A549 (cell line): Measurements from ENCODE around the gene FAT4. TPM values are rescaled to one million over a fixed set of nuclear protein-coding genes. Genes with fewer than 3 reads are reported as not detected.

Experiments used
- ATAC-seq, 2 experiments: fragments of 200-7000 bp in 1 of 2; fragments of >200 bp in 1 of 2; cut with Nextera tagmentation in 1 of 2; cut with Tn5 transposase in 1 of 2; 3 replicates each; pipeline versions ENCODE4 v1.8.0 to v1.9.1; 2018 to 2020; ENCODE audit warnings: mild to moderate bottlenecking in 1 of 2, moderate library complexity in 1 of 2
- CTCF ChIA-PET: fragments of 300-600 bp; sonication (Branson Sonifier 250); formaldehyde crosslinking; extraction: SDS; loops from one replicate; lab custom pipeline; 2021; ENCODE audit warnings: antibody characterized with exemption, inconsistent platforms; lab: Yijun Ruan, JAX
- POLR2A ChIA-PET: fragments of 350-600 bp; formaldehyde crosslinking; extraction: SDS; loops from one replicate; lab custom pipeline; 2021; ENCODE audit warnings: antibody characterized with exemption, inconsistent platforms; lab: Yijun Ruan, JAX
- DNase-seq, 2 experiments: peaks; one replicate each; pipeline versions ENCODE4 v3.0.0 to v3.0.0-alpha.2; 2011 to 2016; ENCODE audit warnings: low read depth in 1 of 2, low spot score in 1 of 2
- FAIRE-seq: peaks from 2 replicates; lab custom pipeline; 2011; peaks lifted over from hg19 to GRCh38; lab: Jason Lieb, UNC
- H3K27ac ChIP-seq, 2 experiments: fragments of >200 bp; sonication (Bioruptor Twin); formaldehyde crosslinking; 3 replicates each; pipeline ENCODE4 v1.5.1; 2016 to 2017
- H3K4me1 ChIP-seq: fragments of >200 bp; sonication (Bioruptor Twin); formaldehyde crosslinking; 3 replicates; pipeline ENCODE4 v1.6.1; 2016
- H3K4me2 ChIP-seq: fragments of >200 bp; sonication (Bioruptor Twin); formaldehyde crosslinking; 3 replicates; pipeline ENCODE4 v1.6.1; 2016
- H3K4me3 ChIP-seq: fragments of >200 bp; sonication (Bioruptor Twin); formaldehyde crosslinking; 3 replicates; pipeline ENCODE4 v1.5.1; 2016
- H3K9me3 ChIP-seq: fragments of >200 bp; sonication (Bioruptor Twin); formaldehyde crosslinking; 3 replicates; pipeline ENCODE4 v1.6.1; 2016
- BHLHE40 ChIP-seq: IDR thresholded peaks from 2 replicates; pipeline ENCODE4 v1.6.1; 2012; ENCODE audit warnings: low read depth, low read length, inconsistent platforms
- CBX8 ChIP-seq: fragments of 200-600 bp; sonication (generic); IDR thresholded peaks from 2 replicates; pipeline ENCODE4 v1.6.1; 2016
- HOXB13 ChIP-seq: fragments of 250-450 bp; sonication (Bioruptor Pico); IDR thresholded peaks from 2 replicates; pipeline ENCODE4 v1.5.0; 2020; ENCODE audit warnings: low read depth, mild to moderate bottlenecking, moderate library complexity
- KDM5A ChIP-seq: fragments of 200-600 bp; sonication (generic); IDR thresholded peaks from 2 replicates; pipeline ENCODE4 v1.6.1; 2016; ENCODE audit warnings: antibody characterized with exemption, mild to moderate bottlenecking
- MAFK ChIP-seq: fragments of 450-650 bp; IDR thresholded peaks from 2 replicates; pipeline ENCODE4 v1.6.1; 2014; ENCODE audit not compliant: partially characterized antibody
- NPAS2 ChIP-seq: fragments of 250-450 bp; sonication (Bioruptor Pico); IDR thresholded peaks from 2 replicates; pipeline ENCODE4 v1.8.0; 2022; ENCODE audit warnings: mild to moderate bottlenecking, moderate library complexity, borderline replicate concordance
- NR3C1 ChIP-seq: fragments of >200 bp; sonication (Bioruptor Twin); formaldehyde crosslinking; IDR thresholded peaks from 3 replicates; pipeline ENCODE4 v1.6.1; 2017
- POLR2AphosphoS2 ChIP-seq: conservative IDR thresholded peaks from 2 replicates; pipeline ENCODE4 v1.6.1; 2012; ENCODE audit warnings: low read length, improper control_type of control experiment, inconsistent platforms
- RAD21 ChIP-seq, 2 experiments: fragments of >200 bp in 1 of 2; sonication (Bioruptor Twin) in 1 of 2; formaldehyde crosslinking in 1 of 2; IDR thresholded peaks in 1 of 2; conservative IDR thresholded peaks in 1 of 2; 2 replicates in 1 of 2; 3 replicates in 1 of 2; pipeline ENCODE4 v1.6.1; 2012 to 2018; ENCODE audit warnings: inconsistent platforms in 1 of 2
- RARB ChIP-seq: fragments of 250-450 bp; sonication (Bioruptor Pico); IDR thresholded peaks from 2 replicates; pipeline ENCODE4 v1.8.0; 2021; ENCODE audit warnings: mild to moderate bottlenecking, moderate library complexity
- RCOR1 ChIP-seq: fragments of 150-350 bp; IDR thresholded peaks from 2 replicates; pipeline ENCODE4 v1.6.1; 2014; ENCODE audit warnings: antibody characterized with exemption, low read length, low read depth
- SMC3 ChIP-seq: fragments of >200 bp; sonication (Bioruptor Twin); formaldehyde crosslinking; IDR thresholded peaks from 3 replicates; pipeline ENCODE4 v1.6.1; 2018; ENCODE audit warnings: inconsistent platforms
- TP53 ChIP-seq: fragments of 250-450 bp; sonication (Bioruptor Pico); IDR thresholded peaks from 2 replicates; pipeline ENCODE4 v1.5.0; 2021; ENCODE audit warnings: mild to moderate bottlenecking, moderate library complexity
- ZFP36 ChIP-seq: fragments of 450-650 bp; IDR thresholded peaks from 2 replicates; pipeline ENCODE4 v1.6.1; 2014; ENCODE audit warnings: borderline replicate concordance; ENCODE audit not compliant: partially characterized antibody
- WGBS: methylation state at CpG from one replicate; pipeline ENCODE4 v1.1.6; 2017; ENCODE audit errors: missing lambda C conversion rate; 5-methylcytosine and 5-hydroxymethylcytosine counted together
- polyA plus RNA-seq, 4 experiments: library from polyadenylated mRNA; depleted of rRNA in 3 of 4; stranded (reverse); fragments of >200 nt; fragmentation: RNase III in 1 of 4; extraction: RNeasy Plus Mini Kit Qiagen cat#74134 plus additional on column Dnase treatment in 1 of 4; gene quantifications; 2 replicates in 3 of 4; 3 replicates in 1 of 4; pipeline ENCODE4 v1.2.3, GENCODE V29; 2011 to 2017
- TF ChIP-seq, protein P1 (sequence below): fragments of >200 bp; sonication (Bioruptor Twin); formaldehyde crosslinking; IDR thresholded peaks from 2 replicates; pipeline ENCODE4 v1.6.1; 2016
- TF ChIP-seq, protein P2 (sequence below): fragments of >200 bp; sonication (Bioruptor Twin); formaldehyde crosslinking; IDR thresholded peaks from 3 replicates; pipeline ENCODE4 v1.5.1; 2016
- TF ChIP-seq, protein P3 (sequence below): IDR thresholded peaks from 2 replicates; pipeline ENCODE4 v1.6.1; 2012
- TF ChIP-seq, protein P4 (sequence below): IDR thresholded peaks from 2 replicates; pipeline ENCODE4 v1.6.1; 2012
- TF ChIP-seq, protein P5 (sequence below): IDR thresholded peaks from 2 replicates; pipeline ENCODE4 v1.6.1; 2012; ENCODE audit warnings: low read depth, borderline replicate concordance
- TF ChIP-seq, protein P6 (sequence below): fragments of 450-650 bp; IDR thresholded peaks from 2 replicates; pipeline ENCODE4 v1.6.1; 2014; ENCODE audit warnings: antibody characterized with exemption

FAT4 gene
- polyA plus RNA-seq, 2 of the 4 experiments (the other 2 are of a cell fraction), result 0.32 to 1.1 TPM

DNA sequence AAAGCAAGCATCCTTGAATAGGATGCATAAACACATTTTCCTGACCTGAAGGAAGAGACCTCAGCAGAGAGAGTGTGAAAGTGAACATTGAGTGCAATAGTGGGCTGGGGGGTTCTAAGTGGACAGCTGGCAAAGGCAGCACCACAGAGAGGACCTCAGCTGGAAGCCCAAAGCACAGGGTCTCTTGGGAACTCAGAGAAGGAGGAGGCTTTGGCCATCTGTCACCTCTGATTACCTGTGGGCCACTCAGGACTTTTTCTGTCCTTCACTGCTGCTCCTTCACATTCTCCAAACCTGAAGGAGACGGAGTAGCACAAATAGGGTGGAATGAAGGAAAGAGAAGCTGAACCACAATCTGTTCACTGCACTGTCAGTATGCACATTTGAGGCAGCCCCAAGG lies 37.9 kb upstream of the FAT4 start (continued):
- TF ChIP-seq RAD21 (conservative IDR thresholded peaks at IDR 0.05 in 1 of 2, IDR thresholded peaks at IDR 0.05 in 1 of 2), result no peak
- TF ChIP-seq SMC3, result no peak

DNA sequence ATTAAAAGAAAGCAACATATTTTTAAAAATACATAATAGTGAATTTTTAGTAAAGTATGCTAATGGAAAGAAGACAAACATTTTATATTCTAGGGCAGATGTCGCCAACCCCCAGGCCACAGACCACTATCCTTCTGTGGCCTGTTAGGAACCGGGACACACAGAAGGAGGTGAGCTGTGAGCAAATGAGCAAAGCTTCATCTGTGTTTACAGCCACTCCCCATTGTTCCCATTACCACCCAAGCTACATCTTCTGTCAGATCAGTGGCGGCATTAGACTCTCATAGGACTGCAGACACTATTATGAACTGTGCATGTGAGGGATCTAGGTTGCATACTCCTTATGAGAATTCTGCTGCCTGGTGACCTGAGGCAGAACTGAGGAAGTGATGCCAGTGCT lies 37.0 kb upstream of the FAT4 start:
- ChIA-PET POLR2A (no interaction called here), CTCF (interaction anchor here (0.6 kb wide), 1 partner anchor 119 kb away, joined by 4 read pairs; no protein-coding TSS in a partner anchor)
- no peak for DNase-seq
- Histone ChIP-seq H3K9me3 (no peaks in the 10 kb centered on the region), H3K4me1 (no peaks in the 10 kb centered on the region), H3K4me2 (no peak overlapping the region), H3K27ac (no peak overlapping the region), H3K4me3 (no peak overlapping the region)
- 69% methylated on average over 3 of the region's 3 CpGs for WGBS
- ATAC-seq, result no peak
- TF ChIP-seq, protein P1, sequence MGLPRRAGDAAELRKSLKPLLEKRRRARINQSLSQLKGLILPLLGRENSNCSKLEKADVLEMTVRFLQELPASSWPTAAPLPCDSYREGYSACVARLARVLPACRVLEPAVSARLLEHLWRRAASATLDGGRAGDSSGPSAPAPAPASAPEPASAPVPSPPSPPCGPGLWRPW, result no peak
- TF ChIP-seq ZFP36 (no peak), RAD21 (conservative IDR thresholded peaks at IDR 0.05 in 1 of 2, IDR thresholded peaks at IDR 0.05 in 1 of 2) (no peak), NPAS2 (CRISPR knock-in tag) (no peak), KDM5A (no peak), RCOR1 (no peak), TP53 (CRISPR knock-in tag) (no peak), NR3C1 (no peak), MAFK (no peak), POLR2AphosphoS2 (no peak), RARB (CRISPR knock-in tag) (no peak)
- TF ChIP-seq, protein P2, sequence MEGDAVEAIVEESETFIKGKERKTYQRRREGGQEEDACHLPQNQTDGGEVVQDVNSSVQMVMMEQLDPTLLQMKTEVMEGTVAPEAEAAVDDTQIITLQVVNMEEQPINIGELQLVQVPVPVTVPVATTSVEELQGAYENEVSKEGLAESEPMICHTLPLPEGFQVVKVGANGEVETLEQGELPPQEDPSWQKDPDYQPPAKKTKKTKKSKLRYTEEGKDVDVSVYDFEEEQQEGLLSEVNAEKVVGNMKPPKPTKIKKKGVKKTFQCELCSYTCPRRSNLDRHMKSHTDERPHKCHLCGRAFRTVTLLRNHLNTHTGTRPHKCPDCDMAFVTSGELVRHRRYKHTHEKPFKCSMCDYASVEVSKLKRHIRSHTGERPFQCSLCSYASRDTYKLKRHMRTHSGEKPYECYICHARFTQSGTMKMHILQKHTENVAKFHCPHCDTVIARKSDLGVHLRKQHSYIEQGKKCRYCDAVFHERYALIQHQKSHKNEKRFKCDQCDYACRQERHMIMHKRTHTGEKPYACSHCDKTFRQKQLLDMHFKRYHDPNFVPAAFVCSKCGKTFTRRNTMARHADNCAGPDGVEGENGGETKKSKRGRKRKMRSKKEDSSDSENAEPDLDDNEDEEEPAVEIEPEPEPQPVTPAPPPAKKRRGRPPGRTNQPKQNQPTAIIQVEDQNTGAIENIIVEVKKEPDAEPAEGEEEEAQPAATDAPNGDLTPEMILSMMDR, result no peak
- TF ChIP-seq, protein P3, sequence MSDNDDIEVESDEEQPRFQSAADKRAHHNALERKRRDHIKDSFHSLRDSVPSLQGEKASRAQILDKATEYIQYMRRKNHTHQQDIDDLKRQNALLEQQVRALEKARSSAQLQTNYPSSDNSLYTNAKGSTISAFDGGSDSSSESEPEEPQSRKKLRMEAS, result no peak
- TF ChIP-seq, protein P4, sequence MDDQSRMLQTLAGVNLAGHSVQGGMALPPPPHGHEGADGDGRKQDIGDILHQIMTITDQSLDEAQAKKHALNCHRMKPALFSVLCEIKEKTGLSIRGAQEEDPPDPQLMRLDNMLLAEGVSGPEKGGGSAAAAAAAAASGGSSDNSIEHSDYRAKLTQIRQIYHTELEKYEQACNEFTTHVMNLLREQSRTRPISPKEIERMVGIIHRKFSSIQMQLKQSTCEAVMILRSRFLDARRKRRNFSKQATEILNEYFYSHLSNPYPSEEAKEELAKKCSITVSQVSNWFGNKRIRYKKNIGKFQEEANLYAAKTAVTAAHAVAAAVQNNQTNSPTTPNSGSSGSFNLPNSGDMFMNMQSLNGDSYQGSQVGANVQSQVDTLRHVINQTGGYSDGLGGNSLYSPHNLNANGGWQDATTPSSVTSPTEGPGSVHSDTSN, result no peak
- FAIRE-seq, result no peak

DNA sequence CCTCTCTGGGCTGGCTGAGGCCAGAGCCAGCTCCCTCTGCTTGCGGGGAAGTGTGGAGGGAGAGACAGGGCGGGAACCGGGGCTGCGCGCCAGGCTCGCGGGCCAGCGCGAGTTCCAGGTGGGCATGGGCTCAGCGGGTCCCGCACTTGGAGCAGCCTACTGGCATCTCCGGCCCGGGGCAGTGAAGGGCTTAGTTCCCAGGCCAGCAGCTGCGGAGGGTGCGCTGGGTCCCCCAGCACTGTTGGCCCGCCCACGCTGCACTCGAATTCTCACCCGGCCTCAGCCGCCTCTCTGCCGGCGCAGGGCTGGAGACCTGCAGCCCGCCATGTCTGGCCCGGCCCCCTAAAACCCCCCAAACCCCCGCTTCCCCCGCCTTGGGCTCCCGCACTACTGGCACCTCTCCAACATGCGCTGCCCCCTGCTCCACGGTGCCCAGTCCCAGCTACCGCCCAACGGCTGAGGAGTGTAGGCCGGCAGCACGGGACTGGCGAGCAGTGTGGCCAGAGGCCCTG lies 33.8 kb upstream of the FAT4 start:
- H3K9me3 ChIP-seq, result no peaks in the 10 kb centered on the region
- TF ChIP-seq, protein P1, result no peak
- TF ChIP-seq, protein P5, sequence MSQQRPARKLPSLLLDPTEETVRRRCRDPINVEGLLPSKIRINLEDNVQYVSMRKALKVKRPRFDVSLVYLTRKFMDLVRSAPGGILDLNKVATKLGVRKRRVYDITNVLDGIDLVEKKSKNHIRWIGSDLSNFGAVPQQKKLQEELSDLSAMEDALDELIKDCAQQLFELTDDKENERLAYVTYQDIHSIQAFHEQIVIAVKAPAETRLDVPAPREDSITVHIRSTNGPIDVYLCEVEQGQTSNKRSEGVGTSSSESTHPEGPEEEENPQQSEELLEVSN, result no peak
- TF ChIP-seq, protein P6, sequence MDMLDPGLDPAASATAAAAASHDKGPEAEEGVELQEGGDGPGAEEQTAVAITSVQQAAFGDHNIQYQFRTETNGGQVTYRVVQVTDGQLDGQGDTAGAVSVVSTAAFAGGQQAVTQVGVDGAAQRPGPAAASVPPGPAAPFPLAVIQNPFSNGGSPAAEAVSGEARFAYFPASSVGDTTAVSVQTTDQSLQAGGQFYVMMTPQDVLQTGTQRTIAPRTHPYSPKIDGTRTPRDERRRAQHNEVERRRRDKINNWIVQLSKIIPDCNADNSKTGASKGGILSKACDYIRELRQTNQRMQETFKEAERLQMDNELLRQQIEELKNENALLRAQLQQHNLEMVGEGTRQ, result no peak
- TF ChIP-seq BHLHE40 (no peak), MAFK (no peak), TP53 (CRISPR knock-in tag) (no peak), CBX8 (no peak), RCOR1 (no peak), HOXB13 (no peak)
- TF ChIP-seq, protein P3, result no peak
- ChIA-PET CTCF (interaction anchor here (1.4 to 4.2 kb wide), 2 partner anchors 36 to 948 kb away, joined by 3 to 34 read pairs; no protein-coding TSS in a partner anchor), POLR2A (no interaction called here)
- FAIRE-seq, result no peak
- no peaks in the 10 kb centered on the region for H3K4me1 ChIP-seq
- no peak for DNase-seq
- H3K4me2 ChIP-seq, result no peak overlapping the region
- 97% methylated on average over 10 of the region's 34 CpGs for WGBS
- H3K27ac ChIP-seq, result no peak overlapping the region
- ATAC-seq, result no peak
- no peak overlapping the region for H3K4me3 ChIP-seq
